GM20431 (cell line): ENCODE measurements around the gene TRIM14.
"Not testable (repeated sequence)": the region's sequence is repeated elsewhere in the genome, so short reads cannot be mapped to it uniquely, and the experiment has no call there.

Source experiments
- in situ Hi-C: fragments of 300-500 bp; cut with MseI, MboI; formaldehyde crosslinking; loops from one replicate; pipeline ENCODE4 v1.15.0; 2020; ENCODE audit warnings: low sequenced_read_pairs; ENCODE audit not compliant: unreplicated experiment

The TRIM14 gene

DNA sequence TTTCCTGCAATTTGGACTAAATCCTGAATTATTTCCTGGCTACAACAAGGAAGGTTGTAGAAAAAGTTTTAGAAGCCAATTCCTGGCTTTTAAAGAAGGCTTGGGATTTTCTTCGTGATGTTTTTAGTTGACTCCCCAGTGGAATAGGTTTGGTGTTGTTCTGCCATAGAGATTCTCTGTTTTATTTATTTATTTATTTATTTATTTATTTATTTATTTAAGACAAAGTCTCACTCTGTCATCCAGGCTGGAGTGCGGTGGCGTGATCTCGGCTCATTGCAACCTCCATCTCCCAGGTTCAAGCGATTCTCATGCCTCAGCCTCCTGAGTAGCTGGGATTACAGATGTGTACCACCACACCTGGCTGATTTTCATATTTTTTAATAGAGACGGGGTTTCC, 1.9 kb downstream of the TRIM14 start:
- in situ Hi-C loops = not testable (repeated sequence)

DNA sequence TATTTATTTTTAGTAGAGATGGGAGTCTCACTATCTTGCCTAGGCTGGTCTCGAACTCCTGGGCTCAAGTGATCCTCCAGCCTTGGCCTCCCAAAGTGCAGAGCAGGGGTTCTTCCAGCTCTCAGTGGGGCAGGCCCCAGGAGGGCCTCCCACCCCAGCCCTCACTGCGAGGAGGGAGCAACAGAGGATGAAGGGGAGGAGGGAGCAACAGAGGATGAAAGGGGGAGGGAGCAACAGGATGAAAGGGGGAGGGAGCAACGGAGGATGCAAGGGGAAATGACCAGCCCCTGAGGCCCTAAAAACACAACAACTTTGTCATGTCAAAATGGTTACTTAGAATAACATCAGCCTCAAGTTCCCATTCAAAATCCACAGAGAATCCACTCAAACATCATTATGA, 10.0 kb downstream of the TRIM14 start:
- in situ Hi-C loops = no loop called here

DNA sequence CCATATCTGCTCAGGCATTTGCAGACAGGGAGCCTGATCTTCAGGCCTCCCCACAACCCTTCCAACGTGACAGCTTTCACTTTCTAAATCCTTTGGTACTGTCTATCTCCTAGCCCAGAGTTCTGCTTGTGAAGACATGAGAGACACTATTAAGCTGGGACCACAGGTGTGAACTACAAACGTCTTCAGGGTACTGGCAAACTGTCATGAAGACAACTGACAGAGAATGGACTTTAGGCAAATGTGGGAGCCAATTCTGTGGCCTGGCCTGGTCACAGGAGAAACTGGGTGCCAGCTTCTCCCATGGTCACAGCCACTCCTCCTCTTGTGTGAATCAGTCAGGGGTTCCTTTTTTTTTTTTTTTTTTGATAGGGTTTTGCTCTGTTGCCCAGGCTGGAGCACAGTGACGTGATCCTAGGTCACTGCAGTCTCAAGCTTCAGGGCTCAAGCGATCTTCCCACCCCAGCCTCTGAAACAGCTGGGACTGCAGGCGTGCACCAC, 10.4 kb downstream of the TRIM14 start:
- in situ Hi-C loops = no loop called here

DNA sequence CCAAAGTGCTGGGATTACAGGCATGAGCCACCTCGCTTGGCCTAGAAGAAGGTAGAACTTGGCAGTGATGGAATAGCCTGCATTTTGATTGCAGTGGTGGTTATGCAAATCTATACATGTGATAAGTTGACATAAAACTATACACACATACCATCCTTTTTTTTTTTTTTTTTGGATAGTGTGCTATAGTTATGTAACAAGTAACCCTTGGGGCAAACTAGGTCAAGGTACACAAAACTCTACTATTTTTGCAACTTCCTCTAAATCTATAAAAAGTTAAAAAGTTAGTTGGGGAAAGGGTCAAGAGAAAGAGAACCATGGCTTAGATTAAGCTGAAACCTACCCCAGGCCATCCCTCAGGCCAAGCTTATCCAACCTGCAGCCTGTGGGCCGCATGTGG, 11.1 kb downstream of the TRIM14 start:
- in situ Hi-C loops = no loop called here

DNA sequence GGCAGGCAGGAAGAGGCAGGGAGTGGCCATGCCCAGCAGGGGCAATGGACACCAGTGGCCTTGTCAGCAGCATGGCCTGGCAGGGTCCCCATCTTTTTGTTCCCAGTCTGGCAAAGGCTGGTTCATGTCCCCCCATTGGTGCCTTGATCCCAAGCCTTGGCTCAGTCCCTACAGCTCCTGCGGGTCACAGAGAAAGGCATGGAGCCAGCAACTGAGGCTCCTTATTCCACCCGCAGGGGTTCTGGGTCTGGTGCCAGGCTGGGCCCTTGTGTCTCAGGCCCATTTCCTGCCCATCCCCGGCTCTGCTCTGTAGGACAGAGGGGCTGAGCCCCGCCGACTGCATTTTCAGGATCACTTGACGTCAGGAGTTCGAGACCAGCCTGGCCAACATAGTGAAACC, 14.0 kb downstream of the TRIM14 start:
- in situ Hi-C loops = no loop called here

DNA sequence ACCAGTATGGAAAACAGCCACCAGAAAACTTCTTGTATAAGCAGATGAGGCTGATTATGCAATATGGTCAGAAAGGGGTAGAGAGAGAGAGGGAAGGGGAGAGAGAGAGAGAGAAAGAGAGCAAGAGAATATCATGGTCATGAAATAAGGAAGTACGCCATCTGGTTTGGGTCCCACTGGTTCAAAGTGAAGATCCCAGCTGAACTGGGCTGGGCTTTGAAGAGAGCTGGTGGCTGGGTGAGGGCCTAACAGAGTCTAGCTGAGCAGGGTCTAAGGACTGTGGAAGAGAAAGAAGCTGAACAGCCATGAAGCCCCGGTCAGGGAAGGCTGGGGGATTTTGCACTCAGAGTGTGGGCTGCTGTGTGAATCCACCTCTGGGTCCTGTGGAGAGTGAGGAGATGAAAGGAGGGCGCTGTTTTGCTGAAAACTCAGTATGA, 14.6 kb downstream of the TRIM14 start:
- in situ Hi-C loops = no loop called here

DNA sequence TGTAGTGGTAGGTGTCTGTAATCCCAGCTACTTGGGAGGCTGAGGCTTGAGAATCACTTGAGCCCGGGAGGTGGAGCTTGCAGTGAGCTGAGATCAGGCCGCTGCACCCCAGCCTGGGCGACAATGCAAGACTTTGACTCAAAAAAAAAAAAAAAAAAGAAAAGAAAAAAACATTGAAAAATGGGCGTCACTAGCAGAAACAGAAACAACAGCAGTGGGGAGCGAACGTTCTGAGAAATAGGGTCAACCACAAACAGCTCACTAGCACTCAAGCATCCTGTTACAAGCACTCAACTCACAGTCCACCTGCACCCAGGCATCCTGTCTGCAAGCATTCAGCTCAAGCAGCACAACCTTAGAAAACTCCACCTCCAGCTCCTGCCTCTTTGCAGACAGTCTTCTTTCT, 17.2 kb downstream of the TRIM14 start:
- in situ Hi-C loops = no loop called here

DNA sequence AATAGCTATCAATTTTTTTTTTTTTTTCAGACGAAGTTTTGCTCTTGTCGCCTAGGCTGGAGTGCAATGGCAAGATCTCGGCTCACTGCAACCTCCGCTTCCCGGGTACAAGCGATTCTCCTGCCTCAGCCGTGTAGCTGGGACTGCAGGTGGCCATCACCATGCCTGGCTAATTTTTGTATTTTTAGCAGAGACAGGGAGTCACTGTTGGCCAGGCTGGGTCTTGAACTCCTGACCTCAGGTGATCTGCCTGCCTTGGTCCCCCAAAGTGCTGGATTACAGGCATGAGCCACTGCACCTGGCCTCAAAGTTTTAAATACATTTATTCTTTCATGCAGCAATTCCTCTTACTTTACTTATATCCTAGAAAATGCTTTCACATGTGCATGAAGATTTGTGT, 17.6 kb downstream of the TRIM14 start:
- in situ Hi-C loops = no loop called here

DNA sequence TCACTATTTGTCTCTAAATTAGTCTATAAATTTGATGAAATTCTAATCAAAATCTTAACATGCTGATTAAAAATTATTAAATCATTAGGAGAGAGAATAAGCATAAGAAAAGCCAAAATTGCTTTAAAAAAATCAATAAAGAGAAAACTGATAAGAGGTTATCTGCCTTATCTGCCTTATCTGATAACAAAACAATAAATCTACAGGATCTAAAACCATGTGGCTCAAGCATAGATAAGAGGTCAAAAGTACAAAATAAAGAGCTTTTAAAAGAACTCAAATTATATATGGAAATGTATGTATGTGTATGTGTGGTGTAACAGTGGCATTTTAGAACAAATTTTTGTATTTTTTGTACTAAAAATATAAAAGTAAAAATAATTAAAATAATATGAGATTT, 18.6 kb downstream of the TRIM14 start:
- in situ Hi-C loops = no loop called here

DNA sequence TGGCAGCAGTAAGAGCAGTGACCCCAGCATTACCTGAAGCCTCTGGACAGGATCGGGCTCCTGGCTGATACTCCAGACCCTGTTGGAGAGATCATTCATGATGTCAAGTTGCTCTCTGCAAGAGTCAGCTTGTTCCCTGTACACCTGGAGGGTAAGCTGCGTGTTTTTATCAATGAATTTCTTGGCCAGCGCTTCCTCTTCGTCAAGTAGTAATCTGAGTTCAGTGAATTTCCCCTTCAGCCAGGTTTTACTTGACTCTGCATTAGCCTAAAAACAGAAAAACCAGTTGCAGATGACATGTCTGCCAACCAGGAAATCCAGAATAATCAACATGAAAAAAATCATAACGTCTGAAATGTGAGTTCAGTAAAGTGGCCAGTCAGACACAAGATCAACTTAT, 19.1 kb downstream of the TRIM14 start:
- in situ Hi-C loops = no loop called here

DNA sequence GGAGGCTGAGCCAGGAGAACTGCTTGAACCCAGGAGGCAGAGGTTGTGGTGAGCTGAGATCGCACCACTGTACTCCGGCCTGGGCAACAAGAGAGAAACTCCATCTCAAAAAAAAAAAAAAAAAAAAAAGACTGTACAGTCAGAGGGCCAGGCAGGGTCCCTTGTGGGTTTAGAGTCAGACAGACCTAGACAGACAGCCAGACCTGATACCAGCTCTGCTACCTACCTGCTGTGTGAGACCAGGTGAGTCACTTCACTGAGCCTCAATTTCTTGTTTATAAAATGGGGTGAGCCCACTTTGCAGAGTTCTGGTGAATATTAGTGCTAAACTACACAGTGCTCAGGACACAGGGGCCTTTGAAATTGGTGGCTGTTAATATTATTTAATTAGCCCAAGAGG, 19.7 kb downstream of the TRIM14 start:
- in situ Hi-C loops = no loop called here

DNA sequence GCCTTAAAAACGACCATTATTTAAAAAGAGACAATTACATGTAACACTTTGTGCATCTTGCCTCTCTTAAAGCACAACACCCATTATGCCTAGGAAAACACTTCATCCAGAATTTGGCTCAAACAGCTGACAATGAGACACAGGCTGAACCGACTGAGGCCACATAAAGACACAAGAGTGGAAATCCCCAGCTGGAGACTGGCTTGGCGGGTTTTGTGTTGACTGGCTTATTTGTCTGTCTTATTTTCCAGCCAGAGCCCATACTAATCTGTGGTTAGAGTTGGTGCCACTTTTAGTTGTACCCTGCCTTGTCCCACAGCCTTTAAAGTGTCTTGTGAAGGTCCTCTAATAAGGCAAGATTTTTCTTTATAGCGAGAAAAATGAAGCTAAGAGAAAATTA, 21.2 kb downstream of the TRIM14 start:
- in situ Hi-C loops = no loop called here

DNA sequence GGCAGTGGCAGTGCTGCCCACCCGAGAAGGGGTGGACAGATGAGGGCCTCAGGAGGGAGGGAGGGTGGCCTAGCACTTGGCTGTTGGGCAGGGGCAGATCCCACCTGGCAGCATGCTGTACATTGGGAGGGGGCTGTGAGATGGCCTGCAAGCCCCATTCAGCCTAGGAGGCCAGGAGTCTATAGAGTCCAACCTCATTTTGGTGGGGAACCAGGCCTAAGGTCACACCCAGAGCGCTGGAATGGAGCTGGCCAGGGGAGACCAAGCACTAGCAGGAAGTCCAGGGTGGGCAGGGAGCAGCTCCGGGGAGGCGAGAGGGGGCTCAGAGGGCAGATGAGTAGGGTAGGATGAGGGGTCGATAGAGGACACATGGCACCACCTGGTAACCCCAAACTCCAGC, 22.9 kb downstream of the TRIM14 start:
- in situ Hi-C loops = no loop called here

DNA sequence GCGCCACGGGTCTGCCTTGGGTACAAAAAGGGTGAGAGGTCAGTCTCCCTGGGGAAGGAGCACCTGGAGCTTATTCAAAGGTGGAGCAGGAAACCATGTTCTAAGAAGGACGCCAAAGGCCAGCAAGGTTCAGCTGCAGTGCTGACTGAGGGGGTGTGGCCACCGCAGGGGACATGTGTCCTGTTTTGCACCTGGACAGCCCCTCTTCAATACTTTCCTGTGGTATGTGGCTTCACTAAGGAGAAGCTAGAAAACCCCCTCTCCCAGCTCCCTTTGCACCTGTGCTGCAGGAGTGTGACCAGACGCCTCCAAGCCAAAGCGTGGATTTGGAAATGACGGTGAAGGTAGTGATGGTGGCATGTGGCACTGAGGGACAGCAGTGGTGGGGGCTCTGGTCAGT, 23.6 kb downstream of the TRIM14 start:
- in situ Hi-C loops = no loop called here

DNA sequence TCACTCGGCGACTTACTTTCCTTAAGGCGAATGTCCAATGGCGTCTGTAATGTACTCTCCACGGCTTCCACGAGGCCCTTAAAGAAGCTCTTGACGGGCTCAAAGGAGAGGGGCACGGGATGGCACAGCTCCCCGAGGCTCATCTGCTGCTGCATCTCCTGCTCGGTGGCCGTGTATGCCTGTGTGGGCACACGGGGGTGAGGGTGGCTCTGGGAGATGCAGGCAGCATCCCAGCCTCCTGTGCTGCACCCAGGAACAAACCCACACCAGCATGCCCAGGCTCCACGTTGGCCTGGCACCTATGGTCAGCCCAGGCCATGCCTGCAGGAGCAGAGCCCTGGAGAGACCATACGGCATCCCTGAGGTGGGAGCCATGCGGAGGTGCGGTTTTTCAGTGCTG, 24.2 kb downstream of the TRIM14 start:
- in situ Hi-C loops = no loop called here

DNA sequence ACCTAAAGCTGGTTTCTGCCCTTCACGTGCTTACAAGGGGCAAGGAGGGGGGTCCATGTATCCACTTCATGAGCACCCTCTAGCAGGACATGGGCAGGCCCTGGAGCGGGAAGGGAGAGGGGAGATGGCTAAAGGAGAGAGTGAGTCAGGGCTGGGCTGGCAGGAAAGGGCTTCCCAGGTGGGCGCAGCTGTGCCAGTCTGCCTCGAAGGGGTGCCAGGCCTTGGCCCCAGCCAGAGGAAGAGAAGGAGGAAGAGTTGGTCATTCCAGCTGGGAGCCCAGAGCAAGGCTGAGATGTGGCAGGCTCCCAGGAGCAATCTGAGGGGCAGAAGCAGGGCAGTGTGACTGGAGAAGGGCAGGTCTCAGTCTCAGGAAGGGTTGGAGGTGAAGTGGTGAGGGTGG, 24.7 kb downstream of the TRIM14 start:
- in situ Hi-C loops = no loop called here

DNA sequence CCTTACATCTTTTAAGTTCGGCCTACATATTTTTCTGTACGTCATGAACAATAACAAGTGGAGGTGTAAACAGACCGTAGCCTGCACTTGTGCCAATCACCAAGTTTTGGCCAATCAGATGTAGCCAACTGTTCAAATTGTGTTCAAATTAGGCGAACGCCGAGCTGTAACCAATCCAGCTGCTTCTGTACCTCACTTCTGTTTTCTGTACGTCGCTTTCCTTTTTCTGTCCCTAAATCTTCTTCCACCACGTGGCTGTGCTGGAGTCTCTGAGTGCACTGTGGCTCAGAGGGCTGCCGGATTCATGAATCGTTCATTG, 26.4 kb downstream of the TRIM14 start:
- in situ Hi-C loops = no loop called here

DNA sequence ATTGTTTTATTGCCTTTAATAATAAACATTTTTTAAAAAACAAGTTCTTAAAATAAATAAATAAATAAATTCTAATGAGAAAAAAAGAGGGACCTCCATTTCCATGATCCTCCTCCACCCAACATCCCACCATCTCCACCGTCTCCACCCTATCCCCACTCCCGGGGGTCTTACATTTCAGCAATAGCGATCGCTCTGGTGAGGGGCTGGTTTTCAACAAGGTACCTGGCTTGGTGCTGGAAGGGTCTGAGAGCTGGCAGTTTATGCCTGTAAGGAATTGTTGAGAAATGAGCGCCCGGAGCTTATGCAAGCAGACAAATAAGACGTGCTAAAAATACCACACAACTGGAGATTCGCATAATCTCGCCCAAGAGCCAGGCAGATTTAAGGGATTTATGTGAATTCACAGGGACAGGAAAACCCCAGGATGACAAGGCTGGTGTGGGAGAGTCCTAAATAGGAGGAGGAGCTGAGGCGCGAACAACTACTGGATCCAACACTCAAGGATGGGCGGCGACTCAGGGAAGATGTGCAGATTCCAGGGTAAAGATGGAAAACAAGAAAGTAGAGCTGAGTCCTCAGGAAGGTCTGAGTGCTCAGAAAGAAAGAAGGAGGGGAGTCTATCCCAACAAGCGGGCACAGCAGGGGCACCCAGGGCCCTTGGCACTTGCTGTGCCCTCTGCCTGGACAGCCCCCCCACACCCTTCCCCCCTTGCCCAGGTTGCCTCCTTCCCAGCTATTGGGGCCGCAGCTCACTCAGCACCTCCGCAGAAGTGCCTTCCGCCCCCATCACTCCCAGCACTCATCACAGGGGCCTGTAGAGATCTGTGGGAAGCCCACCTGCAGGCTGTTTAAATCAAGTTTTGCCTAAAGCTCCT, 27.0 kb downstream of the TRIM14 start:
- in situ Hi-C loops = no loop called here

DNA sequence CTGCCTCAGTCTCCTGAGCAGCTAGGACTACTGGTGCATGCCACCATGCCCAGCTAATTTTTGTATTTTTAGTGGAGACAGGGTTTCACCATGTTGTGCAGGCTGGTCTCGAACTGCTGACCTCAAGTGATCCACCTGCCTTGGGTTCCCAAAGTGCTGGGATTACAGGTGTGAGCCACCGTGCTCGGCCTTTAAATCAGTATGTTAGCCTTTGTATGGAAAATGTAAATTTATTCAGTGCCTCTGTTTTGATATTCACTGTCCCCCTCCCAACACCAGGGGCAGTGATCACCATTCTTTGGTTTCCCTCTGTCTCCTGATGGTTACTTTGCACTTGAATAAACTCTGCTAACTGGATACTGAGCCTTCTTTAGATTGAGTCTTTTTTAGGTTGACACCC, 28.3 kb downstream of the TRIM14 start:
- in situ Hi-C loops = not testable (repeated sequence)

DNA sequence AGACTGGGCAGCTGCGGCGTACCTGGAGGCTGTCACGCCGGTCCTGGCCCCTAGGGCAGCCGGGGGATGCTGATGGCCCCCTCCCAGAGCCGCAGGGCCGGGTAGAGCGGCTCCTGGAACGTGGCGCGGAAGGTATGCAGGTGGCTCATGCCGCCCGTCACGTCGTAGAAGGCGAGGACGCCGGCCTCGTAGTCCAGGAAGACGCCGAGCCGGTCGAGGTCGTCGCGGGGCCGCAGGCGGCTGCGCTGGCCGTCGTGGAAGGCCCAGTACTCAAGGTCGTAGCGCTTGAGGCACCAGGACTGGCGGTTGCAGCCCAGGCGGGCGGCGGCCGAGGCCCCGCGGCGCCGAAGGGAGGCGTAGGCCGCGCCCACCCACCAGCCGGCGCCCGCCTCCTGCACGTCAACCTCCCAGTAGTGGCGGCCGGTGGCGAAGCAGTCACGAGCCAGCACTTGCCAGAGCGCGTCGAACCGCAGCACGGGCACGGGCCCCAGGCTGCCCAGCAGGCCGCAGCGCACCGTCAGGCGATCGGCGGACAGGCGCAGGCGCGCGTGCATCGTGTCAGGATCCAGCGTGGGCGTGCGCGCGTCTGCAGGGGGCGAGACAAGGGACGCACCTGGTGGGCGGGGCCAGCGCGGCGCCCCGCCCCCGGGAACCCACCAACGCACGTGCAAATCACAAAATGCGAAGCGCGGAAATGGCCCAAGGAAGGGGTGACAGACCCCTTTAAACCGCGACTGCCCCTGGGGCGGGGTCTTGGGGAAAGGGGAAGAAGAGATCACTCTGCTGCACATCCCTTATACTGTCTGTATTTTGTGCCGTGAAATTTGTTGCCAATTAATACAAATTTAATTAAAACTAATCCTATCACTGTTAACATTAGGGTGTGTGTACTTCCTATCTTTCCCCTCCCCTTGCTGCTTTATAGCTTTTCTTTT, 31.3 kb downstream of the TRIM14 start:
- in situ Hi-C loops = no loop called here

DNA sequence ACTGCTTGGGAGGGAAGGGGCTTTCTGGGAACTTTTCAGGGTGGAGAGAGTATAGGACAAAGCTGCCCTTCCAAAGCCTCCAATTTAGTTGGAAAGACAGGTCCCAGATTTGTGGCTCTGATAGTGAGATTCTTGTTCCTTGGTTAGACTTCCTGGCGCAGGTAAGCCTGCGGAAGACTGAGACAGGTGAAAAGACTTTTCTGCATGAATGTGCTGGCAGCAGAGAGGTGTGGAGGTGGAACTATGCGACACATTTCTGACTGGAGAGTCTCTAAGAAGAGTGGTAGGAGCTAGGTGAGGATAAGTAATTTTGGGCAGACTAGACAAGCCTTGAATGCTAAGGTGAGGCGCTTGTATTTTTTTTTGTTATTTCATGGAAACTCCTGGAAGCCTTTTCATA, 32.6 kb downstream of the TRIM14 start:
- in situ Hi-C loops = no loop called here
